Measurements from ENCODE around the gene TTC7B. TPM values are rescaled to one million over a fixed set of nuclear protein-coding genes. Genes with fewer than 3 reads are reported as not detected.

The TTC7B gene
- total RNA-seq, 1 experiment from 2014 or later: 15.2 TPM

- DNase-seq (ENCODE audit: low spot score): no peak
These were observed 270.1 kb downstream of the TTC7B start for GRCh38 chr14:90545966-90546751.

GRCh38 chr14:90545382-90545781, 270.8 kb downstream of the TTC7B start:
- DNase-seq (ENCODE audit: low spot score): no peak

- DNase-seq (ENCODE audit: low spot score): no peak
These were observed 271.3 kb downstream of the TTC7B start for GRCh38 chr14:90544971-90545370.

GRCh38 chr14:90544566-90544965, 271.7 kb downstream of the TTC7B start:
- DNase-seq (ENCODE audit: low spot score): no peak

- no peak for DNase-seq (ENCODE audit: low spot score)
These were observed 272.4 kb downstream of the TTC7B start for GRCh38 chr14:90543876-90544275.

- DNase-seq (ENCODE audit: low spot score): no peak
These were observed 275.1 kb downstream of the TTC7B start for GRCh38 chr14:90541076-90541634.

GRCh38 chr14:90540437-90540836, 275.8 kb downstream of the TTC7B start:
- DNase-seq (ENCODE audit: low spot score): no peak

GRCh38 chr14:90539996-90540395, 276.2 kb downstream of the TTC7B start:
- DNase-seq (ENCODE audit: low spot score): no peak

- DNase-seq (ENCODE audit: low spot score): no peak
These were observed 276.8 kb downstream of the TTC7B start for GRCh38 chr14:90539496-90539775.

GRCh38 chr14:90538716-90539495, 277.3 kb downstream of the TTC7B start:
- no peak for DNase-seq (ENCODE audit: low spot score)

- DNase-seq (ENCODE audit: low spot score): no peak
These were observed 278.1 kb downstream of the TTC7B start for GRCh38 chr14:90538095-90538494.

- DNase-seq (ENCODE audit: low spot score): no peak
These were observed 279.6 kb downstream of the TTC7B start for GRCh38 chr14:90536511-90537191.

- DNase-seq (ENCODE audit: low spot score): no peak
These were observed 280.1 kb downstream of the TTC7B start for GRCh38 chr14:90536092-90536491.

- no peak for DNase-seq (ENCODE audit: low spot score)
These were observed 280.6 kb downstream of the TTC7B start for GRCh38 chr14:90535556-90536090.

GRCh38 chr14:90534838-90535555, 281.2 kb downstream of the TTC7B start:
- no peak for DNase-seq (ENCODE audit: low spot score)

GRCh38 chr14:90534091-90534837, 282.0 kb downstream of the TTC7B start:
- DNase-seq (ENCODE audit: low spot score): no peak

GRCh38 chr14:90533591-90534021, 282.6 kb downstream of the TTC7B start:
- no peak for DNase-seq (ENCODE audit: low spot score)

- no peak for DNase-seq (ENCODE audit: low spot score)
These were observed 283.3 kb downstream of the TTC7B start for GRCh38 chr14:90532826-90533525.

- DNase-seq (ENCODE audit: low spot score): no peak
These were observed 284.7 kb downstream of the TTC7B start for GRCh38 chr14:90531497-90531896.

- no peak for DNase-seq (ENCODE audit: low spot score)
These were observed 285.7 kb downstream of the TTC7B start for GRCh38 chr14:90530523-90530922.
